GM12878 (cell line): Measurements from ENCODE around the gene PACSIN3. TPM values are rescaled to one million over a fixed set of nuclear protein-coding genes. Genes with fewer than 3 reads are reported as not detected.

Experiments used
- ATAC-seq: fragments of 200-7000 bp; cut with Tn5 transposase; 3 replicates; pipeline ENCODE4 v1.9.1; 2020; ENCODE audit warnings: mild to moderate bottlenecking, moderate library complexity
- BruUV-seq: library from RNA; stranded (reverse); fragments of 400-500 nt; replicated peaks from 2 replicates; lab custom pipeline; 2021; lab: Mats Ljungman, UMichigan
- CTCF ChIA-PET: fragments of 300-600 bp; sonication (Branson Sonifier 250); formaldehyde crosslinking; extraction: SDS; loops from one replicate; lab custom pipeline; 2021; ENCODE audit warnings: inconsistent platforms; lab: Yijun Ruan, JAX
- POLR2A ChIA-PET: fragments of 350-600 bp; formaldehyde crosslinking; extraction: SDS; loops from one replicate; lab custom pipeline; 2021; ENCODE audit warnings: inconsistent platforms; lab: Charles Lee
- RAD21 ChIA-PET: fragments of 300-600 bp; sonication (Branson Sonifier 250); formaldehyde crosslinking; loops from one replicate; lab custom pipeline; 2023; ENCODE audit warnings: antibody characterized with exemption; ENCODE audit not compliant: unreplicated experiment; lab: Charles Lee
- SMC1A ChIA-PET: fragments of 300-600 bp; sonication (Branson Sonifier 250); formaldehyde crosslinking; loops from one replicate; lab custom pipeline; 2023; ENCODE audit not compliant: unreplicated experiment, uncharacterized antibody; lab: Charles Lee
- DNase-seq: peaks from one replicate; pipeline ENCODE4 v3.0.0-alpha.2; 2011; ENCODE audit warnings: low read depth, low spot score
- FAIRE-seq: peaks from 3 replicates; lab custom pipeline; 2011; peaks lifted over from hg19 to GRCh38; lab: Jason Lieb, UNC
- H2AFZ ChIP-seq: 2 replicates; pipeline ENCODE4 v1.6.0; 2011; ENCODE audit warnings: low read depth, low read length, control low read depth; ENCODE audit not compliant: control insufficient read depth
- H3K27ac ChIP-seq: 2 replicates; pipeline ENCODE4 v1.5.1; 2011; ENCODE audit warnings: control low read depth; ENCODE audit not compliant: control insufficient read depth, insufficient read depth
- H3K27me3 ChIP-seq, 2 experiments: replicated peaks in 1 of 2; 2 replicates each; pipeline versions ENCODE4 v1.6.0 to v1.6.1; 2011; ENCODE audit warnings: low read length in 1 of 2; ENCODE audit not compliant: control insufficient read depth in 2 of 2, insufficient read depth in 2 of 2
- H3K36me3 ChIP-seq, 2 experiments: 2 replicates each; pipeline ENCODE4 v1.5.1; 2011; ENCODE audit warnings: low read length in 1 of 2; ENCODE audit not compliant: control insufficient read depth in 2 of 2, insufficient read depth in 2 of 2
- H3K4me1 ChIP-seq: 2 replicates; pipeline ENCODE4 v1.6.1; 2011; ENCODE audit warnings: mild to moderate bottlenecking, low read length, moderate library complexity, mixed read lengths; ENCODE audit not compliant: control insufficient read depth, insufficient read depth
- H3K4me2 ChIP-seq: 2 replicates; pipeline ENCODE4 v1.6.0; 2011; ENCODE audit warnings: control low read depth; ENCODE audit not compliant: control insufficient read depth, insufficient read depth
- H3K4me3 ChIP-seq: fragments of 200-600 bp; sonication (generic); 2 replicates; pipeline ENCODE4 v1.5.1; 2016
- H3K79me2 ChIP-seq: 2 replicates; pipeline ENCODE4 v1.6.0; 2011; ENCODE audit warnings: low read length; ENCODE audit not compliant: control insufficient read depth, insufficient read depth
- H3K9ac ChIP-seq: 2 replicates; pipeline ENCODE4 v1.8.0; 2011; ENCODE audit warnings: low read length, control low read depth, mixed read lengths; ENCODE audit not compliant: control insufficient read depth, insufficient read depth
- H3K9me3 ChIP-seq: replicated peaks from 3 replicates; pipeline ENCODE4 v1.5.1; 2011; ENCODE audit warnings: mild to moderate bottlenecking, low read length; ENCODE audit not compliant: control insufficient read depth, insufficient read depth
- H4K20me1 ChIP-seq: 2 replicates; pipeline ENCODE4 v1.6.0; 2011; ENCODE audit not compliant: control insufficient read depth, insufficient read depth
- CBX5 ChIP-seq: sonication (generic); IDR thresholded peaks from 2 replicates; pipeline ENCODE4 v1.6.1; 2016; ENCODE audit warnings: low read depth, moderate library complexity, mild to moderate bottlenecking, inconsistent platforms
- IKZF1 ChIP-seq: fragments of 450-650 bp; conservative IDR thresholded peaks from 2 replicates; pipeline ENCODE4 v1.6.1; 2017; ENCODE audit warnings: antibody characterized with exemption, mild to moderate bottlenecking
- POLR2A ChIP-seq: IDR thresholded peaks from 2 replicates; pipeline ENCODE4 v1.6.1; 2011; ENCODE audit warnings: low read depth, mild to moderate bottlenecking, low read length
- RELA ChIP-seq: fragments of 450-650 bp; IDR thresholded peaks from 2 replicates; pipeline ENCODE4 v1.8.0; 2014; ENCODE audit warnings: borderline replicate concordance; ENCODE audit not compliant: partially characterized antibody
- SMAD1 ChIP-seq: fragments of 450-650 bp; IDR thresholded peaks from 2 replicates; pipeline ENCODE4 v1.6.1; 2018; ENCODE audit warnings: mild to moderate bottlenecking, low read depth; ENCODE audit not compliant: partially characterized antibody
- SUZ12 ChIP-seq: fragments of 200-600 bp; sonication (generic); IDR thresholded peaks from one replicate; pipeline ENCODE4 v1.6.1; 2018; ENCODE audit warnings: antibody characterized with exemption, mild to moderate bottlenecking; ENCODE audit not compliant: unreplicated experiment
- ZNF622 ChIP-seq: fragments of 450-650 bp; IDR thresholded peaks from 2 replicates; pipeline ENCODE4 v1.6.1; 2017; ENCODE audit warnings: mild to moderate bottlenecking, inconsistent platforms
- WGBS: methylation state at CpG from one replicate; pipeline ENCODE4 v1.1.6; 2016; ENCODE audit warnings: low lambda C conversion rate; ENCODE audit not compliant: insufficient replicate concordance, insufficient coverage; ENCODE audit errors: missing lambda C conversion rate; 5-methylcytosine and 5-hydroxymethylcytosine counted together
- in situ Hi-C: fragments of 300-500 bp; cut with MboI; formaldehyde crosslinking; loops from 9 replicates; pipeline ENCODE4 v1.14.3; 2018; ENCODE audit warnings: mixed read lengths
- intact Hi-C: fragments of 100-400 bp; cut with micrococcal nuclease; formaldehyde crosslinking; loops from one replicate; pipeline ENCODE4 v1.14.2; 2022; ENCODE audit not compliant: unreplicated experiment
- polyA plus RNA-seq, 11 experiments: library from polyadenylated mRNA; depleted of rRNA in 4 of 11; unstranded in 6 of 11; stranded (reverse) in 5 of 11; fragments of >200 nt; fragmentation: Nextera tagmentation in 4 of 11; fragmentation: Illumina TruSeq in 1 of 11; extraction: Ambion mirVana in 4 of 11; extraction: Trizol in 1 of 11; gene quantifications; 1 replicate in 1 of 11; 2 replicates in 10 of 11; pipeline versions ENCODE4 v1.2.1 to v1.2.3, GENCODE V29; 2011 to 2016; ENCODE audit warnings: inconsistent platforms in 2 of 11, missing spikeins in 2 of 11, low read depth in 1 of 11
- total RNA-seq, 4 experiments: library from RNA; depleted of rRNA in 3 of 4; stranded (reverse); fragments of >200 nt in 3 of 4; fragmentation: Illumina TruSeq in 1 of 4; extraction: Trizol in 1 of 4; gene quantifications; 2 replicates each; pipeline versions ENCODE4 v1.2.1 to v1.2.3, GENCODE V29; 2013 to 2021

Gene PACSIN3
- total and polyA plus RNA-seq, 10 of the 15 experiments (the other 5 are each of a cell fraction or from before 2014, with no cell fraction given), result 0.05 to 0.82 (median 0.22) TPM; not detected in 1

DNA sequence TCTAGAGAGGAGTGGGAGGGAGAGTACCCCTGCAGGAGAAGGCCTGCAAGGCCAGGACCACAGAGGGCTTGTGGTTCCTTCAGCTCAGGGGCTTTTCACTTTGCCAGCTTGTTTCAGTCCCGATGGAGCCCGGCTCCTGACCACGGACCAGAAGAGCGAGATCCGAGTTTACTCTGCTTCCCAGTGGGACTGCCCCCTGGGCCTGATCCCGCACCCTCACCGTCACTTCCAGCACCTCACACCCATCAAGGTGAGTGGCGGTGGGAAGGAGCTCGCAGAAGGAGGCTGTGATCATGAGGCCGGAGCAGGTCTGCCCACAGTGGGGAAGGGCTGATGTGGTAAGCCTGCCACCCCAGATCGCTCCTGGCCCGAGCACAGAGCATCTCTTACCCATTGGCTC is 48.9 kb upstream of the PACSIN3 start:
- Histone ChIP-seq H3K27ac (no peak overlapping the region), H3K4me2 (no peak overlapping the region), H4K20me1 (0 out of 2 replicates have a peak, but pooled peaks cover 3% of the 10 kb centered on the region), H3K9me3 (no peaks in the 10 kb centered on the region), H3K9ac (no peak overlapping the region), H3K36me3 (peaks cover 24 to 31% of the 10 kb centered on the region in 2 experiments), H3K4me3 (no peak overlapping the region), H3K27me3 (no peaks in the 10 kb centered on the region), H3K79me2 (no peaks in the 10 kb centered on the region), H2AFZ (no peak overlapping the region), H3K4me1 (no peaks in the 10 kb centered on the region)
- TF ChIP-seq SUZ12 (no peak), ZNF622 (no peak), SMAD1 (no peak), CBX5 (no peak), POLR2A (peak; percentile 53), RELA (no peak)
- ChIA-PET CTCF (interaction anchor here (0.8 to 5.8 kb wide), 8 partner anchors 12 to 177 kb away, joined by 3 to 22 read pairs (median 6); partner anchors contain the start of genes ACP2, DDB2 and NR1H3), POLR2A (interaction anchor here (0.6 to 1.0 kb wide), 2 partner anchors 14 to 298 kb away, joined by 3 to 4 read pairs; partner anchors contain the start of gene ACP2), SMC1A (interaction anchor here (1.3 kb wide), 1 partner anchor 24 kb away, joined by 4 read pairs; no protein-coding TSS in a partner anchor), RAD21 (interaction anchor here (0.9 to 1.3 kb wide), 2 partner anchors 13 to 177 kb away, joined by 3 to 4 read pairs; no protein-coding TSS in a partner anchor)
- no TSS peak for BruUV-seq
- 97% methylated on average over 12 of the region's 12 CpGs for WGBS
- no peak for ATAC-seq
- intact Hi-C loops, result no loop called here
- DNase-seq, result no peak
- in situ Hi-C loops, result no loop called here
- FAIRE-seq, result no peak

DNA sequence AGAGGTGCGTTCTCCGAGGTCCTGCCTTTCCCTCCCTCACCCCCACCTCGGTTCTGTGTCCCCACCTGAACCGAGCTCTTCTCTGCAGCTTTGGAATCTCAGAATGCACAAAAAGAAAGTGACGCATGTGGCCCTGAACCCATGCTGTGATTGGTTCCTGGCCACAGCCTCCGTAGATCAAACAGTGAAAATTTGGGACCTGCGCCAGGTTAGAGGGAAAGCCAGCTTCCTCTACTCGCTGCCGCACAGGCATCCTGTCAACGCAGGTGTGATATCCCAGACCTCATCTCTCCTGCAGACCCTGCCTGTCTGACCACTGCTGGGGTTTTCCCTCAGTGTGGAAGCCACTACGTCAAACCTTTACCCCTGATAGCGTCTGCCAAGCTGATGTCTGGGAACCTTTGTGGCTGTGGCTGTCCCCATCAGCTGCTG is 48.5 kb upstream of the PACSIN3 start:
- H3K79me2 ChIP-seq, result no peaks in the 10 kb centered on the region
- peaks cover 20 to 27% of the 10 kb centered on the region in 2 experiments for H3K36me3 ChIP-seq
- FAIRE-seq, result no peak
- in situ Hi-C loops (no loop called here), intact Hi-C loops (no loop called here)
- H3K4me2 ChIP-seq, result no peak overlapping the region
- RAD21 ChIA-PET, result interaction anchor here (1.4 kb wide), 1 partner anchor 24 kb away, joined by 3 read pairs; no protein-coding TSS in a partner anchor
- H3K4me1 ChIP-seq, result no peaks in the 10 kb centered on the region
- H3K9ac ChIP-seq, result no peak overlapping the region
- H2AFZ ChIP-seq, result no peak overlapping the region
- H3K4me3 ChIP-seq, result no peak overlapping the region
- POLR2A ChIA-PET, result interaction anchor here (0.6 to 1.0 kb wide), 2 partner anchors 14 to 299 kb away, joined by 3 to 4 read pairs; partner anchors contain the start of gene ACP2
- 98% methylated on average over 12 of the region's 12 CpGs for whole genome bisulfite sequencing
- TF ChIP-seq IKZF1 (no peak), POLR2A (peak; percentile 61)
- BruUV-seq, result no TSS peak
- no peak for DNase-seq
- no peaks in the 10 kb centered on the region for H4K20me1 ChIP-seq
- no peak overlapping the region for H3K27ac ChIP-seq
- no peaks in the 10 kb centered on the region for H3K27me3 ChIP-seq
- CTCF ChIA-PET, result interaction anchor here (1.0 to 5.8 kb wide), 7 partner anchors 14 to 178 kb away, joined by 3 to 22 read pairs (median 7); partner anchors contain the start of genes ACP2 and DDB2
- no peaks in the 10 kb centered on the region for H3K9me3 ChIP-seq
- SMC1A ChIA-PET, result interaction anchor here (1.3 kb wide), 1 partner anchor 25 kb away, joined by 4 read pairs; no protein-coding TSS in a partner anchor
- ATAC-seq, result no peak
